Loucy (cell line): Measurements from ENCODE around the gene CACNA1S.

ENCODE experiments used
- H2AFZ ChIP-seq: fragments of 200-600 bp; sonication (generic); 2 replicates; pipeline ENCODE4 v1.6.0; 2016; ENCODE audit warnings: antibody characterized with exemption, mild to moderate bottlenecking, low read length, moderate library complexity
- H3F3A ChIP-seq: fragments of 200-600 bp; 2 replicates; pipeline ENCODE4 v1.6.0; 2016; ENCODE audit warnings: antibody characterized with exemption, low read depth, mild to moderate bottlenecking
- H3K27me3 ChIP-seq: fragments of 200-600 bp; sonication (generic); 2 replicates; pipeline ENCODE4 v1.6.1; 2014; ENCODE audit warnings: low read length, mild to moderate bottlenecking; ENCODE audit not compliant: insufficient read depth, poor library complexity, severe bottlenecking
- H3K36me3 ChIP-seq: fragments of 200-600 bp; sonication (generic); 2 replicates; pipeline ENCODE4 v1.6.1; 2016; ENCODE audit warnings: low read length; ENCODE audit not compliant: insufficient read depth
- H3K4me1 ChIP-seq: fragments of 200-600 bp; sonication (generic); 2 replicates; pipeline ENCODE4 v1.5.1; 2014; ENCODE audit warnings: low read length, mild to moderate bottlenecking; ENCODE audit not compliant: insufficient read depth, poor library complexity, severe bottlenecking
- H3K4me2 ChIP-seq: fragments of 200-600 bp; sonication (generic); 2 replicates; pipeline ENCODE4 v1.6.0; 2014; ENCODE audit warnings: antibody characterized with exemption, low read length, low read depth, mild to moderate bottlenecking; ENCODE audit not compliant: poor library complexity, severe bottlenecking
- H3K4me3 ChIP-seq: fragments of 200-600 bp; sonication (generic); 2 replicates; pipeline ENCODE4 v1.5.1; 2014; ENCODE audit warnings: low read length, mild to moderate bottlenecking, mixed read lengths; ENCODE audit not compliant: poor library complexity, severe bottlenecking
- H3K79me2 ChIP-seq: fragments of 200-600 bp; sonication (generic); 2 replicates; pipeline ENCODE4 v1.6.1; 2014; ENCODE audit warnings: low read length; ENCODE audit not compliant: insufficient read depth
- H3K9ac ChIP-seq: fragments of 200-600 bp; sonication (generic); 2 replicates; pipeline ENCODE4 v1.6.0; 2014; ENCODE audit warnings: mild to moderate bottlenecking, low read depth, low read length, moderate library complexity; ENCODE audit not compliant: poor library complexity, severe bottlenecking
- H3K9me2 ChIP-seq: fragments of 200-600 bp; sonication (generic); replicated peaks from 2 replicates; pipeline ENCODE4 v1.6.1; 2016; ENCODE audit warnings: low read depth, low read length, mixed read lengths
- H3K9me3 ChIP-seq: fragments of 200-600 bp; sonication (generic); 2 replicates; pipeline ENCODE4 v1.6.1; 2014; ENCODE audit warnings: mild to moderate bottlenecking, antibody characterized with exemption, low read length, low read depth; ENCODE audit not compliant: insufficient read depth
- H4K20me1 ChIP-seq: fragments of 200-600 bp; sonication (generic); 2 replicates; pipeline ENCODE4 v1.6.0; 2014; ENCODE audit warnings: antibody characterized with exemption, low read length, mild to moderate bottlenecking; ENCODE audit not compliant: insufficient read depth, poor library complexity, severe bottlenecking
- CTCF ChIP-seq: fragments of 200-600 bp; sonication (generic); conservative IDR thresholded peaks from 2 replicates; pipeline ENCODE4 v1.5.1; 2014; ENCODE audit warnings: mild to moderate bottlenecking, antibody characterized with exemption, low read length
- EZH2phosphoT487 ChIP-seq: fragments of 200-600 bp; IDR thresholded peaks from 2 replicates; pipeline ENCODE4 v1.6.1; 2018; ENCODE audit warnings: antibody characterized with exemption, mild to moderate bottlenecking, moderate library complexity, borderline replicate concordance

Gene CACNA1S

DNA sequence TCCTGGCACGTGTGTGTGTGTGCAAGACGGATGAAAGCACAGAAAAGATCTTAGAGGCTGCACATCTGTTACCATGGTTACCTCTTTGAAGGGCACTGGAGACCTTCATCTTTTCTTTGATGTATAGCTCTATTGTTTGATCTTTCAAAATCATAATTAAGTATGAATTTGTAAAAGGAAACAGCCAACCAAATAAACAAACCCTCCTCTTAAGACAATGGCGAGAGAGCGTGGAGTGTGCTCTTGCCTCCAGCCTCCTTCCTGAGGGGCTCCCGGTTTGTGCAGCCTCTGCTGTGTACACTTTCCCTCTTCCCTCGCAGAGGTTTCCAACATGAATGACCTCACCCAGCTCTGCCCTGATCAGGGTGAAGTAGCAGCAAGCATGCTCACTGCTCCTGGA lies 27.9 kb downstream of the CACNA1S start:
- no peak overlapping the region for H2AFZ ChIP-seq
- H3F3A ChIP-seq, result no peaks in the 10 kb centered on the region
- no peaks in the 10 kb centered on the region for H4K20me1 ChIP-seq
- no peak overlapping the region for H3K4me2 ChIP-seq
- no peaks in the 10 kb centered on the region for H3K36me3 ChIP-seq
- H3K4me3 ChIP-seq, result no peak overlapping the region
- H3K9me2 ChIP-seq, result no peaks in the 10 kb centered on the region
- no peaks in the 10 kb centered on the region for H3K4me1 ChIP-seq
- H3K9ac ChIP-seq, result no peak overlapping the region
- no peaks in the 10 kb centered on the region for H3K9me3 ChIP-seq
- no peaks in the 10 kb centered on the region for H3K27me3 ChIP-seq
- TF ChIP-seq EZH2phosphoT487 (no peak), CTCF (no peak)
- H3K79me2 ChIP-seq, result no peaks in the 10 kb centered on the region

DNA sequence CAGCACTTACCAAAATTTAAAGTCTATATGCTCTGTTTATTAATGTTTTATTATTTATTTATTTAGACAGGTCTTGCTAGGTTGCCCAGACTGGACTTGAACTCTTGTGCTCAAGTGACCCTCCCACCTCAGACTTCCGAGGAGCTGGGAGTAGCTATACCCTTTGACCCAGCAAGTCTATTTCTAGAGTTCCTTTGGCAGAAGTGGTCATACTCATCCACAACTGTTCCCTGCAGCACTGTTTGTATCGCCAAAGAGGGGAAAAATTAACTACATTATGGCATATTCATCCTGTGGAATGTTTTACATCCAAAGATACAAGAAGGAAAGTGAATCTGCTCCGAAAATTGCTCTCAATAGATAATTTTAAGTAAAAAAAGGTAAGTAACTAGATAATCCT lies 28.5 kb downstream of the CACNA1S start:
- Histone ChIP-seq H3F3A (no peaks in the 10 kb centered on the region), H3K27me3 (no peaks in the 10 kb centered on the region), H3K79me2 (no peaks in the 10 kb centered on the region), H3K4me2 (no peak overlapping the region), H3K36me3 (no peaks in the 10 kb centered on the region), H4K20me1 (no peaks in the 10 kb centered on the region), H3K9me2 (no peaks in the 10 kb centered on the region), H2AFZ (no peak overlapping the region), H3K9me3 (no peaks in the 10 kb centered on the region), H3K4me3 (no peak overlapping the region), H3K4me1 (no peaks in the 10 kb centered on the region), H3K9ac (no peak overlapping the region)
- TF ChIP-seq EZH2phosphoT487, result no peak

- Histone ChIP-seq H4K20me1 (no peaks in the 10 kb centered on the region), H3K36me3 (no peaks in the 10 kb centered on the region), H3K27me3 (no peaks in the 10 kb centered on the region), H3K4me1 (no peaks in the 10 kb centered on the region), H3K9me3 (no peaks in the 10 kb centered on the region), H3F3A (no peaks in the 10 kb centered on the region), H3K9me2 (no peaks in the 10 kb centered on the region), H3K9ac (no peak overlapping the region), H3K4me3 (no peak overlapping the region), H3K79me2 (no peaks in the 10 kb centered on the region), H2AFZ (no peak overlapping the region), H3K4me2 (no peak overlapping the region)
- no peak for TF ChIP-seq EZH2phosphoT487
- peak; percentile 58 for TF ChIP-seq CTCF
Observed at GRCh38 chr1:201080135-201080534, 32.1 kb downstream of the CACNA1S start.

GRCh38 chr1:201077736-201078135 lies 34.5 kb downstream of the CACNA1S start:
- H3K9me3 ChIP-seq, result no peaks in the 10 kb centered on the region
- no peak overlapping the region for H3K4me3 ChIP-seq
- H3K4me1 ChIP-seq, result no peaks in the 10 kb centered on the region
- H3K27me3 ChIP-seq, result no peaks in the 10 kb centered on the region
- H2AFZ ChIP-seq, result no peak overlapping the region
- no peaks in the 10 kb centered on the region for H3K9me2 ChIP-seq
- H4K20me1 ChIP-seq, result no peaks in the 10 kb centered on the region
- H3F3A ChIP-seq, result no peaks in the 10 kb centered on the region
- no peak for TF ChIP-seq CTCF
- no peak for TF ChIP-seq EZH2phosphoT487
- H3K4me2 ChIP-seq, result no peak overlapping the region
- H3K79me2 ChIP-seq, result no peaks in the 10 kb centered on the region
- no peak overlapping the region for H3K9ac ChIP-seq
- no peaks in the 10 kb centered on the region for H3K36me3 ChIP-seq
